GM19240 (cell line): Measurements from ENCODE around the gene SEC14L6.
"Not testable (repeated sequence)": the region's sequence is repeated elsewhere in the genome, so short reads cannot be mapped to it uniquely, and the experiment has no call there.

Experiments
- DNase-seq: peaks from one replicate; pipeline ENCODE4 v3.0.0; 2011; ENCODE audit warnings: low spot score; ENCODE audit not compliant: insufficient read length

SEC14L6 gene

GRCh38 chr22:30567277-30567676 is 20.7 kb upstream of the SEC14L6 start:
- not testable (repeated sequence) for DNase-seq

- DNase-seq = no peak
Measured at GRCh38 chr22:30566125-30566524, 19.6 kb upstream of the SEC14L6 start.

GRCh38 chr22:30565341-30565740 is 18.8 kb upstream of the SEC14L6 start:
- no peak for DNase-seq

GRCh38 chr22:30564761-30565119 is 18.2 kb upstream of the SEC14L6 start:
- no peak for DNase-seq

GRCh38 chr22:30564045-30564760 is 17.7 kb upstream of the SEC14L6 start:
- DNase-seq = no peak

- no peak for DNase-seq
Measured at GRCh38 chr22:30562366-30562765, 15.8 kb upstream of the SEC14L6 start.

- DNase-seq = no peak
Measured at GRCh38 chr22:30561402-30562189, 15.1 kb upstream of the SEC14L6 start.

- not testable (repeated sequence) for DNase-seq
Measured at GRCh38 chr22:30560643-30561202, 14.2 kb upstream of the SEC14L6 start.

GRCh38 chr22:30559889-30560288 is 13.3 kb upstream of the SEC14L6 start:
- no peak for DNase-seq

GRCh38 chr22:30557243-30557642 is 10.7 kb upstream of the SEC14L6 start:
- no peak for DNase-seq

GRCh38 chr22:30556388-30556787 is 9.8 kb upstream of the SEC14L6 start:
- DNase-seq = no peak

GRCh38 chr22:30555282-30556210 is 9.0 kb upstream of the SEC14L6 start:
- DNase-seq = no peak

- no peak for DNase-seq
Measured at GRCh38 chr22:30553971-30554370, 7.4 kb upstream of the SEC14L6 start.

GRCh38 chr22:30552719-30553118 is 6.2 kb upstream of the SEC14L6 start:
- no peak for DNase-seq

- DNase-seq = not testable (repeated sequence)
Measured at GRCh38 chr22:30551813-30552212, 5.3 kb upstream of the SEC14L6 start.

- DNase-seq = no peak
Measured at GRCh38 chr22:30547188-30547587, 647 bp upstream of the SEC14L6 start.

GRCh38 chr22:30542811-30543188 is 3.7 kb downstream of the SEC14L6 start:
- DNase-seq = no peak

- no peak for DNase-seq
Measured at GRCh38 chr22:30541961-30542810, 4.4 kb downstream of the SEC14L6 start.

GRCh38 chr22:30541511-30541910 is 5.0 kb downstream of the SEC14L6 start:
- not testable (repeated sequence) for DNase-seq

- no peak for DNase-seq
Measured at GRCh38 chr22:30539368-30539767, 7.2 kb downstream of the SEC14L6 start.

- DNase-seq = no peak
Measured at GRCh38 chr22:30538280-30538679, 8.3 kb downstream of the SEC14L6 start.
